IMR-90 (cell line): ENCODE results near the gene ACBD3.

Experiments
- CEBPB ChIP-seq: IDR thresholded peaks from 2 replicates; pipeline ENCODE4 v1.6.1; 2012; ENCODE audit warnings: low read depth, low read length, improper control_type of control experiment
- CTCF ChIP-seq: conservative IDR thresholded peaks from 2 replicates; pipeline ENCODE4 v1.5.1; 2012; ENCODE audit warnings: mild to moderate bottlenecking, low read depth, low read length, improper control_type of control experiment
- ELK1 ChIP-seq: fragments of 150-350 bp; IDR thresholded peaks from 2 replicates; pipeline ENCODE4 v1.6.1; 2016; ENCODE audit warnings: low read depth, mild to moderate bottlenecking, low read length, moderate library complexity, borderline replicate concordance
- MAFK ChIP-seq: IDR thresholded peaks from 2 replicates; pipeline ENCODE4 v1.6.1; 2012; ENCODE audit warnings: low read depth, low read length, improper control_type of control experiment
- MAZ ChIP-seq: IDR thresholded peaks from 2 replicates; pipeline ENCODE4 v1.6.1; 2012; ENCODE audit warnings: low read depth, mild to moderate bottlenecking, low read length, improper control_type of control experiment, moderate library complexity, borderline replicate concordance
- NFE2L2 ChIP-seq: fragments of 150-350 bp; IDR thresholded peaks from 2 replicates; pipeline ENCODE4 v1.6.1; 2016; ENCODE audit warnings: low read depth, mild to moderate bottlenecking, low read length
- POLR2A ChIP-seq: IDR thresholded peaks from 2 replicates; pipeline ENCODE4 v1.6.1; 2012; ENCODE audit warnings: mild to moderate bottlenecking, low read depth, low read length
- RAD21 ChIP-seq: IDR thresholded peaks from 2 replicates; pipeline ENCODE4 v1.6.1; 2012; ENCODE audit warnings: low read length, improper control_type of control experiment
- TF ChIP-seq, protein P1 (sequence below): fragments of 150-350 bp; IDR thresholded peaks from 2 replicates; pipeline ENCODE4 v1.6.1; 2017; ENCODE audit warnings: mild to moderate bottlenecking, antibody characterized with exemption, low read length, low read depth

DNA sequence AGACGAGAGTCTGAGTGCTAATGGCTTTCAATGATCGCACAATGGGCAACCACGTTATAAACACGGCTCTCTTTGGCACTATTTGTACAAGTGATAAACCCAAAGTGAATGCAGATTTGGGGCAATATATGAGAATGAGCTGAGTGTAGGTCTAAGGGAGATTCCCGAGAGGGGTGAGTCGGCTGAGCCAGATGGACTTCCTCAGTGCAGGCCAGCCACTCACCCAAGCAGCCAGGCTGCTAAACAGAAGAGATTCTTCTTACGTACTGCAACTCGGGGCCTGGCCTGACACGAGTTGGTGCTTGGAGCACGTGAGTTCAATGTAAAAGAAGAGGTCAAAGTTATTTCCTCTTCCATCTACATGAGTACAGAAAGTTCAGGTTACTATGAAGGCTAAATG is 30.7 kb upstream of the ACBD3 start:
- TF ChIP-seq ELK1 (no peak), CTCF (no peak), POLR2A (no peak), MAFK (no peak), RAD21 (no peak), NFE2L2 (no peak), MAZ (no peak), CEBPB (no peak)
- TF ChIP-seq, protein P1, sequence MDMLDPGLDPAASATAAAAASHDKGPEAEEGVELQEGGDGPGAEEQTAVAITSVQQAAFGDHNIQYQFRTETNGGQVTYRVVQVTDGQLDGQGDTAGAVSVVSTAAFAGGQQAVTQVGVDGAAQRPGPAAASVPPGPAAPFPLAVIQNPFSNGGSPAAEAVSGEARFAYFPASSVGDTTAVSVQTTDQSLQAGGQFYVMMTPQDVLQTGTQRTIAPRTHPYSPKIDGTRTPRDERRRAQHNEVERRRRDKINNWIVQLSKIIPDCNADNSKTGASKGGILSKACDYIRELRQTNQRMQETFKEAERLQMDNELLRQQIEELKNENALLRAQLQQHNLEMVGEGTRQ: no peak
